Measurements from ENCODE around the gene SYT3.

- TF ChIP-seq CTCF (conservative IDR thresholded peaks at IDR 0.05; ENCODE audit: low read depth, low read length) = no peak
- no peak for TF ChIP-seq EZH2 (IDR thresholded peaks at IDR 0.05; ENCODE audit: borderline replicate concordance, low read depth, low read length, poor library complexity, severe bottlenecking)
These were observed 1.1 kb downstream of the SYT3 start for GRCh38 chr19:50638600-50638999.
